Activated CD4-positive, alpha-beta memory T cell treated with anti-CD3 and anti-CD28 coated beads, Interleukin-2, amount 10 ng/mL, durations not matched to agents 7 days and 5 days (primary cell): ENCODE results near the gene SFRP5. TPM values are rescaled to one million over a fixed set of nuclear protein-coding genes. Genes with fewer than 3 reads are reported as not detected.

Source experiments
- CTCF ChIA-PET: fragments of 350-600 bp; sonication (Branson Sonifier 250); formaldehyde crosslinking; loops from one replicate; lab custom pipeline; 2021; ENCODE audit warnings: antibody characterized with exemption, inconsistent platforms; lab: Charles Lee
- POLR2A ChIA-PET: fragments of 350-600 bp; sonication (Branson Sonifier 250); formaldehyde crosslinking; loops from one replicate; lab custom pipeline; 2021; ENCODE audit warnings: antibody characterized with exemption; lab: Charles Lee
- DNase-seq: peaks from one replicate; pipeline ENCODE4 v3.0.0-alpha.2; 2020
- H3K27ac Mint-ChIP-seq: one replicate; pipeline ENCODE4 v1.8.0; 2021; ENCODE audit warnings: mild to moderate bottlenecking, mixed read lengths
- H3K27me3 Mint-ChIP-seq: one replicate; pipeline ENCODE4 v1.8.0; 2021; ENCODE audit warnings: mixed read lengths
- H3K36me3 Mint-ChIP-seq: one replicate; pipeline ENCODE4 v1.8.0; 2021; ENCODE audit warnings: low read depth, mixed read lengths
- H3K4me1 Mint-ChIP-seq: one replicate; pipeline ENCODE4 v1.8.0; 2021; ENCODE audit warnings: mixed read lengths
- H3K4me3 Mint-ChIP-seq: one replicate; pipeline ENCODE4 v1.8.0; 2021; ENCODE audit warnings: mild to moderate bottlenecking, mixed read lengths
- H3K9me3 Mint-ChIP-seq: one replicate; pipeline ENCODE4 v1.8.0; 2021; ENCODE audit warnings: mixed read lengths
- total RNA-seq, 2 experiments: library from RNA; stranded (reverse); gene quantifications; one replicate each; pipeline ENCODE4 v1.2.3, GENCODE V29; 2021

The SFRP5 gene
- total RNA-seq, 2 experiments from 2014 or later = not detected

DNA sequence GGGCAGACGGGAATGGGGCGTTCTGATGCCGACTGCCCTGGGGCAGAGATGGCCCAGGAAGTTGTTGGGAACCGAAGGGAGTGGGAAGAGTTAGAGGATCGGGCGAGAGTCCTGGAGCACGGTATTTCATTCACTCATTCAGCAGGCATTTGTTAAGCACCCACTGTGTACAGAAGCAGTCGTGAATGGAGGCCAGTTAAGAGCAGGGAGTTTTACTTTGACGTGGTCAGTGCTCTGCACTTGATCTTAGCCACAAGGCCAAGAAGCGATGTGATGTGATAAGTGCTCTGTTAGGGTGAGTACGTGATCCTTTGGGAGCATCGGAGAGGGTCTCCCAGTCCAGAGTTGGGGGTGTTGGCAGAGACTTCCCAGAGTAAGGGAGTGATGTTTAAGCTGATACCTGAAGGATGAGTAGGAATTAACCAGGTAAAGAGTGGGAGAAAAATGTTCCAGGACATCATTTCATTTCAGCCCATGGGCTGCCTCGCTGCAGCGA lies 34.0 kb downstream of the SFRP5 start:
- ChIA-PET CTCF (no interaction called here), POLR2A (interaction anchor here (1.4 kb wide), 1 partner anchor 24 kb away, joined by 4 read pairs; the partner anchor contains the start of gene MARVELD1)
- DNase-seq = no peak
- H3K27me3 Mint-ChIP-seq = no peaks in the 10 kb centered on the region
- H3K4me1 Mint-ChIP-seq = peaks cover 42% of the 10 kb centered on the region
- peak overlapping the region; percentile 85 for H3K4me3 Mint-ChIP-seq
- H3K27ac Mint-ChIP-seq = peak overlapping the region; percentile 71
- peaks cover 2% of the 10 kb centered on the region for H3K9me3 Mint-ChIP-seq
- H3K36me3 Mint-ChIP-seq = peaks cover 33% of the 10 kb centered on the region

DNA sequence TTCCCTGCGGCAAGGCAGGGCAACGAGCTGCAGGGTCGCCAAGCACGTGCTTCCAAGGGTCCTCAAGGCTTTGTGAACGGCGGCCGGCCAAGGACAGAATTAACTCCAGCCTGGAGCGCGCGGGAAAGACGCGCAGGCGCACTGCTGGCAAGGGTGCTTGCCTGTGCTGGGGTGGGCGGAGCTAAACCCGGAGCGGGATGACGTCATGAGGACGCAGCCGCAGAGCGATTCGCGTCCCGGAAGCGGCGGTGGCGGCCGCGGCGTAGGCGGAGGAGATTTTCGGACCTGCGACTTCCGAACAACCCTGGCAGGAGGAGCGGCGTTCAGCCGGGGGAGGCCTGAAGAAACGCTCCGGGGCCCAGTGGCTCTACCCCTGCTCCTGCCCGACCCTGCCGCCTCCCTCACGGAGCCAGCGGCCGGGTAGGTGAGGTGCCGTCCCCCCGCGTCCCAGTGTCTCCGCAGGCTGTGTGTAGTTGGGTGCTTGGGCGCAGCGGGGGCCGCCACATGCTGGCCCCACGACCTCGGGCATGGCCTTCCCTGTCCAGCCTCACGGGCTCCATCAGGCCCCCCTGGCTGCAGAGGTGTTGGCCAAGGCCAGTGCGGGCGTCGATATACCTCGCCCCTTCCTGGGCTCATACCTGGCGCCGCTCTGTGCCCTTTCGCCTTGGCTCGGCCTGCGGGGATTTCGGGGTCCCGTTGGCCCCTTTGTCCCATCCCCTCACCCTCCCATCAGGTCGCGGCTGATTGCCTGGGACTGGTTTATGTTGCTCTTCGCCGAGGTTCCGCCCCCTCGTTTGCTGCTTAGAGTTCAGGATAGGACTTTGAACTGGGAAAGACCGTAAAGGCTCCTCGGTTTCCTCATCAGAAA lies 34.7 kb downstream of the SFRP5 start, which contains the start of gene ZFYVE27:
TSS of gene ZFYVE27 (plus strand) at position 227 of the 868 bp plus-strand sequence. CDS start 1,350 bp downstream, outside the sequence.
- peak; percentile 95 for DNase-seq
- Mint-ChIP-seq H3K27ac (peak within 1 kb of the TSS; percentile 86), H3K9me3 (peaks cover 2% of the 10 kb centered on the region), H3K36me3 (peaks cover 32% of the 10 kb centered on the region), H3K4me3 (peak within 1 kb of the TSS; percentile 85), H3K4me1 (peaks cover 42% of the 10 kb centered on the region), H3K27me3 (no peaks in the 10 kb centered on the region)
- ChIA-PET POLR2A (interaction anchor here (0.7 to 2.2 kb wide), 15 partner anchors 8 to 709 kb away, joined by 3 to 20 read pairs (median 3); partner anchors contain the start of genes AVPI1, MARVELD1 and PI4K2A), CTCF (interaction anchor here (0.6 to 9.7 kb wide), 16 partner anchors 10 to 337 kb away, joined by 3 to 111 read pairs (median 4); partner anchors contain the start of genes AVPI1 and RRP12)

DNA sequence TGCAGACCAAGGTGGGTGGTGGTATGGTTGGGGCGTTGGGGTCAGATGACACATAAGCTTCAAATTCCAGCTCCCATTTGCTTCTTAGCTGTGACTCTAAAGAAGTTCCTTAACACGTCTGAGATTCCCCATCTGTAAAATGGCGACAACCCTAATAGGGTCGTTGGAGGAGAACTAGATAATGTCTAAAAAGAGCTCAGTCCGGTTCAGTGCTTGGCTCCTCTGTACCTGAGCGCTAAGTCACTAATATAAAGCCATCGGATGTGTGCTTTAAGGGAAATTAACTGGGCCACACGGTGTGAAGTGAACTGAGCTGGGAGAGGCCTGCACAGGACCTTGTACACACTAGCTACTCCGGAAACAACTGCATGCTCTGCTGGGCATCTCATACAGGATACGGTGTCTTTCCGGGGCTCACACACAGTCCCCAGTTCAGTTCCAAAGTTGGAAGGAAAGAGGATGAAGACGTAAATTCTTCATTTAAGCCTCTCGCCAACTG lies 35.3 kb downstream of the SFRP5 start:
- peaks cover 2% of the 10 kb centered on the region for H3K9me3 Mint-ChIP-seq
- CTCF ChIA-PET = interaction anchor here (0.6 to 9.7 kb wide), 17 partner anchors 10 to 336 kb away, joined by 3 to 111 read pairs (median 5); partner anchors contain the start of genes AVPI1 and RRP12
- no peaks in the 10 kb centered on the region for H3K27me3 Mint-ChIP-seq
- peak overlapping the region; percentile 85 for H3K4me3 Mint-ChIP-seq
- DNase-seq = no peak
- H3K4me1 Mint-ChIP-seq = peaks cover 42% of the 10 kb centered on the region
- H3K36me3 Mint-ChIP-seq = peaks cover 31% of the 10 kb centered on the region
- POLR2A ChIA-PET = interaction anchor here (0.7 to 2.2 kb wide), 15 partner anchors 8 to 709 kb away, joined by 3 to 20 read pairs (median 3); partner anchors contain the start of genes AVPI1, MARVELD1 and PI4K2A
- H3K27ac Mint-ChIP-seq = peak overlapping the region; percentile 86

DNA sequence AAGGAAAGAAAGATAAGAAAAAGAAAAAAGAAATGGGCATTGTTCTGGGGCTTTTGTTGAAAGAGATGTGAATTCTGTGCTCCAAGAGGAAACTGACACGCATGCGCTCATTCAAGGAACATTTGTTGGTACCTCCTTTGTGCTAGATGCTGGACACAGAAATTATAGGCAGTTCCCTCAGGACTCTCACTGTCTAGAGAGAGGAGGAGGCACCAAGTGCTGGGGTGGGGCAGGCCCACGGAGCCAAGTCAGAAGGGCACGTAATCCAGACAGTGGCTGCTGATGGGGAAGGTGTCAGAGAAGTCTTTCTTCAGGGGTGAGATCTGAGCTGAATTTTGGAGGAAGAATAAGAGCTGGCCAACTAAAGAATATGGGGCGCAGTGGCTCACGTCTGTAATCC lies 37.8 kb downstream of the SFRP5 start:
- Mint-ChIP-seq H3K4me1 (peaks cover 30% of the 10 kb centered on the region), H3K9me3 (peaks cover 2% of the 10 kb centered on the region), H3K36me3 (peaks cover 12% of the 10 kb centered on the region), H3K27me3 (no peaks in the 10 kb centered on the region), H3K4me3 (no peak overlapping the region), H3K27ac (no peak overlapping the region)
- ChIA-PET POLR2A (no interaction called here), CTCF (interaction anchor here (0.6 to 9.7 kb wide), 7 partner anchors 10 to 1702 kb away, joined by 3 to 111 read pairs (median 10); partner anchors contain the start of gene AVPI1)
- no peak for DNase-seq

DNA sequence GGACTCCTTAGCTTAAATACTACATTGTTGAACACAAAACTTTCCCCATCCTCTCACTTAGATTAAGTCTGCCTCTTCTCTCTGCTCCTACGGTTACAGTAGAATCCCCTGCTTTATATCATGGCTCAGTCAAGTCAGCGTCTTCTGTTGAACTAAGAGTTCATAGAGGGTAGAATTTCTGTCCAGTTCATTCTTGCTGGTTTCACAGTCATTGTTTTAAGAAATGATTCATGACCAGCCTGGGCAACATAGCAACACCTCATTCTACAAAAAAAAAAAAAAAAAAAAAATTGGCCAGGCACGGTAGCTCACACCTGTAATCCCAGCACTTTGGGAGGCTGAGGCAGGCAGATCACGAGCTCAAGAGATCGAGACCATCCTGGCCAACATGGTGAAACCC lies 38.5 kb downstream of the SFRP5 start:
- H3K27me3 Mint-ChIP-seq = no peaks in the 10 kb centered on the region
- H3K27ac Mint-ChIP-seq = no peak overlapping the region
- peaks cover 27% of the 10 kb centered on the region for H3K4me1 Mint-ChIP-seq
- CTCF ChIA-PET = interaction anchor here (0.6 to 9.7 kb wide), 9 partner anchors 9 to 241 kb away, joined by 3 to 111 read pairs (median 6); partner anchors contain the start of gene AVPI1
- H3K4me3 Mint-ChIP-seq = no peak overlapping the region
- POLR2A ChIA-PET = no interaction called here
- DNase-seq = no peak
- peaks cover 11% of the 10 kb centered on the region for H3K36me3 Mint-ChIP-seq
- peaks cover 2% of the 10 kb centered on the region for H3K9me3 Mint-ChIP-seq

DNA sequence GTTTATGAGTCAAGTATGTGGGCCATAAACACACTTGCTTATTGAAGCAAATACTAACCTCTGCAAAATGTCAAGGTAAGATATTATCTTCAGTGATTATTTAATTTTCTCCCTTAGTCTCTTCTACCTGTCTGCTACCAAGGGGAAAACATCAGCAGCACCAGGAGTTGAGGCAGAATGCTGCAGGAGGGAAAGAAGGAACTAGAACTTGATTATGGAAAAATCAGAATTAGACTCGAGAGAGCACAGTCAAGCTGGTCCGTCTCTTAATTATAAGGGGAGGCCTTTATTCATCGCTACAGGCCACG lies 39.8 kb downstream of the SFRP5 start:
- ChIA-PET POLR2A (no interaction called here), CTCF (interaction anchor here (1.1 to 9.7 kb wide), 9 partner anchors 8 to 160 kb away, joined by 3 to 111 read pairs (median 10); partner anchors contain the start of genes ANKRD2, AVPI1 and MARVELD1)
- Mint-ChIP-seq H3K9me3 (peaks cover 2% of the 10 kb centered on the region), H3K4me3 (no peak overlapping the region), H3K27ac (no peak overlapping the region), H3K4me1 (peaks cover 18% of the 10 kb centered on the region), H3K36me3 (peaks cover 2% of the 10 kb centered on the region), H3K27me3 (no peaks in the 10 kb centered on the region)
- no peak for DNase-seq

DNA sequence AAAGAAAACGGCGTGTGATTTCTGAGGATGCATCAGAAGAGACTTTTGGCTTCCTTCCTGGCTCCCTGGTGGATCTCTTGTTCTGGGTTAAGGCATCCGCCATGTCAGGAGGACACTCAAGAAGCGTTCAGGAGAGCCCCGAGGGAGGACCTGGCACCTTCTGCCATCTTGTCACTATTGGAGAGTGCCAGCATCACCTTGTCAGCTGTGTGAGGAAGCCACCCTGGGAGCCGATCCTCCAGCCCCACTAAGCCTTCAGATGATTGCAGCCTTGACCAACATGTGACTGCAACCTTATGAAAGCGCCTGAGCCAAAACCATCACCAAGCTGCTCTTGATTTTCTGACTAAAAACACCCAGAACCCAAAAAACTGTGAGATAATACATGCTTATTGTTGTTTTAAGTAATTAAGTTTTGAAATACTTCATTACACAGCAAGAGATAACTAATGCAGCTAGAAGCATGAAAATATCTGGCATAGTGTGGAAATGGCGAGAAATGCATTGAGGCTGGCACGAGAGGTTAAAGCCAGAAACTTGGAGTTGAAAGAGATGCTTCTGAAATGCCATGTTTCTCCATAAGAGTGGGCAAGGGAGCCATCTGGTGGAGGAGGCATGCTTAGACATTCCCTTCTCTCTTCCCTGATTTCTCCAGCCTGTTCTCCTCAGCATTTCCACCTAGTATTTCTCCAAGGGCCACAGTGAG lies 40.3 kb downstream of the SFRP5 start:
- Mint-ChIP-seq H3K27me3 (no peaks in the 10 kb centered on the region), H3K4me1 (peaks cover 16% of the 10 kb centered on the region), H3K36me3 (no peaks in the 10 kb centered on the region), H3K4me3 (no peak overlapping the region), H3K27ac (no peak overlapping the region), H3K9me3 (peaks cover 2% of the 10 kb centered on the region)
- CTCF ChIA-PET = interaction anchor here (0.8 to 9.7 kb wide), 8 partner anchors 15 to 159 kb away, joined by 5 to 111 read pairs (median 11); partner anchors contain the start of genes ANKRD2, AVPI1 and MARVELD1
- POLR2A ChIA-PET = no interaction called here
- DNase-seq = peak; percentile 53

DNA sequence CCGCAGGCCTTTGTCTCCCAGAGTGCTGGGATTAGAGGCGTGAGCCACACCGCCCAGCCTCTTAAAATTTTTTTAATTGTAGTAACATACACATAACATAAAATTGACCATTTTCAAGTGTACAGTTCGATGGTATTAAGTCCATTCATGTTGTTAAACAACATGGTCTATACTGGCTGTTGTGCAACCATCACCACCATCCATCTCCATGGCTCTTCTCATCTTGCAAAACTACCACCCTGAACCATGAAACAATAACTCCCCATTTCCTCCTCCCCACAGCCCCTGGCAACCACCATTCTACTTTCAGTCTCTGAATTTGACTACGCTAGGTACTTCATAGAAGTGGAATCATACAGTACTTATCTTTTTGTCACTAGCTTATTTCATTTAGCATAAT lies 42.8 kb downstream of the SFRP5 start:
- ChIA-PET CTCF (interaction anchor here (1.1 to 9.7 kb wide), 4 partner anchors 21 to 41 kb away, joined by 3 to 111 read pairs (median 26); partner anchors contain the start of gene AVPI1), POLR2A (no interaction called here)
- Mint-ChIP-seq H3K27me3 (peaks cover 3% of the 10 kb centered on the region), H3K9me3 (no peaks in the 10 kb centered on the region), H3K4me3 (no peak overlapping the region), H3K27ac (no peak overlapping the region), H3K4me1 (peaks cover 6% of the 10 kb centered on the region), H3K36me3 (no peaks in the 10 kb centered on the region)
- DNase-seq = no peak

DNA sequence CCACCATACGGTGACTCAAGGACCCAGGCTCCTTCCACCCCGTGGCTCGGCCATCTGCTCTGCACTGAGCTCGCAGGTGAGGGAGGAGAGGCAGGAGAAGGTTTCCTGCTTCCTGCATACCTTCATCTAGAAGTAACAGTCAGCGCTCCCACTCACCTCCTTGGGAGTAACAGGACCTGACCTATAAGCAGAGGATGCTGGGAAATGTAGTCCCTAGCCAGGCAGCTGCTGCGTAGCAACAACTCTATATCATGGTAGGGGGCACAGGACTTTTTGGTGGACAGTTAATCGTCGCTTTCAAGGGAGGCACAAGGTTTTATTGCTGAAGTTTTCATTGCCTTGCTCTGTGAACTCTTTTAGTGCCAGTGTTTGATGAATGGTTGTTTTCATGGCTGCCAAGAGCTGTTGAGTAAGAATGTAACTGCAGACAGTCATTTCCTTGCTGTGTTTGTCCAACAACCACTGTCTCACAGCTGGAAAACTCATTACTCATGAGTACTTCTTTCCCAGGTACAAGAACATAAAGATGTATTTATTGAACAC lies 45.1 kb downstream of the SFRP5 start:
- H3K27ac Mint-ChIP-seq = no peak overlapping the region
- H3K36me3 Mint-ChIP-seq = no peaks in the 10 kb centered on the region
- H3K4me1 Mint-ChIP-seq = peaks cover 6% of the 10 kb centered on the region
- POLR2A ChIA-PET = interaction anchor here (0.8 to 3.3 kb wide), 2 partner anchors 10 kb away, joined by 3 to 18 read pairs; partner anchors contain the start of gene ZFYVE27
- no peak for DNase-seq
- peaks cover 5% of the 10 kb centered on the region for H3K27me3 Mint-ChIP-seq
- no peaks in the 10 kb centered on the region for H3K9me3 Mint-ChIP-seq
- CTCF ChIA-PET = interaction anchor here (1.3 to 3.8 kb wide), 4 partner anchors 9 to 25 kb away, joined by 3 to 28 read pairs (median 6); no protein-coding TSS in a partner anchor
- no peak overlapping the region for H3K4me3 Mint-ChIP-seq

DNA sequence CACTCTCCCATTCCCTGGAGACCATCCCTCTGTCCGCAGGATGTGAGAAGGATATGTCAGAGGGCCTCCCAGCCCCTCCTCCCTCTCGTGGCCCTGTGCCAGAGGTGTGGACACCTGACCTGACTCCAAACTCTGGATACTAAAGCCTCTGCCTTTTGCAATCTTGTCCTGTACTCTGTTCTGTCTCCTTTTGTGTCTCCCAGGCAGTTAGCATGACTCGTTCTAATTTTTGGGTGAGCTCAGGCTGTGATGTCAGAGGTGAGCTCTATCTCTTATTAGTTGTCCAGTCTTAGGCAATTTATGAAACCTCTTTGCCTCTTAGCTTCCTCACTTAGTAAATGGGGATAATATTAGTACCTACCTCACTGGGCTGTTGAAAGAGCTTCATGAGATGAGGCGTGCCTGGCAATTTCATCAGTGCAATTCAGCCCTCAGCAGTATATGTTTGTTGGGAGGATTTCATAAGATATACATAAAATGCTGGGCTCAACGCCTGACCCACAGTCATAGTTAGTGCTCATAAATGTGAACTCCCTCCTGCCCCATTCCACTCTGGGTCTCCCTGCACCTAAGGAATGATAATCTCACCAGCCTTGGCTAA lies 47.4 kb downstream of the SFRP5 start:
- Mint-ChIP-seq H3K9me3 (no peaks in the 10 kb centered on the region), H3K36me3 (no peaks in the 10 kb centered on the region), H3K4me1 (peaks cover 6% of the 10 kb centered on the region), H3K27ac (no peak overlapping the region), H3K27me3 (peaks cover 5% of the 10 kb centered on the region), H3K4me3 (no peak overlapping the region)
- CTCF ChIA-PET = interaction anchor here (0.9 to 3.8 kb wide), 9 partner anchors 8 to 317 kb away, joined by 3 to 28 read pairs (median 5); partner anchors contain the start of genes AVPI1, MARVELD1 and ZFYVE27
- DNase-seq = no peak
- POLR2A ChIA-PET = interaction anchor here (1.2 to 3.3 kb wide), 3 partner anchors 10 to 12 kb away, joined by 3 to 18 read pairs (median 5); partner anchors contain the start of genes MARVELD1 and ZFYVE27

DNA sequence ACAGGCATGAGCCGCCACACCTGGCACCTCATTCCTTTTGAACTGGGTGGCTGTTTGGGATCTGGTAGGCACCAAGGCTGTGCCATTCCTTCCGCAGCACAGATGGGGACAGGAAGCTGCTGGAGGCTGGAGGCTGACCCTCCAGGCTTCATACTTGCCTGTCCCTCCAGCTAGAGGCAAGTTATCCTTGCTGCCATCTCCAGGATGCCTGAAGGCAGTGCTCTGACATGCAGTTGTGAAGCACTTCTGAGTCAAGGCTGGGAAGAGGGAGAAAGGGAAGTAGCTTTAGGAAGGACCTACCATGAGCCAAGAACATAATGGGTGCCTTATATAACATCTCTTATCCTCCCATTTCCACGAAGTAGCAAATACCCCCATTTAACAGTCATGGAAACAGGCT lies 48.8 kb downstream of the SFRP5 start:
- no peak overlapping the region for H3K4me3 Mint-ChIP-seq
- no peak for DNase-seq
- CTCF ChIA-PET = interaction anchor here (3.0 kb wide), 1 partner anchor 21 kb away, joined by 21 read pairs; no protein-coding TSS in a partner anchor
- H3K27me3 Mint-ChIP-seq = peaks cover 5% of the 10 kb centered on the region
- no peaks in the 10 kb centered on the region for H3K9me3 Mint-ChIP-seq
- H3K27ac Mint-ChIP-seq = no peak overlapping the region
- peaks cover 3% of the 10 kb centered on the region for H3K4me1 Mint-ChIP-seq
- no peaks in the 10 kb centered on the region for H3K36me3 Mint-ChIP-seq
- POLR2A ChIA-PET = no interaction called here
